HG03571 (cell line): Measurements from ENCODE around the gene VPS9D1.

Source experiments
- ATAC-seq: cut with Tn5 transposase; IDR thresholded peaks from one replicate; pipeline ENCODE4 v1.9.1; 2021; ENCODE audit not compliant: unreplicated experiment

VPS9D1 gene

GRCh38 chr16:89720813-89721545, at the start of gene VPS9D1, which contains the start of gene ZNF276:
Gene VPS9D1, minus strand, starts transcription at chr16:89720898. Its CDS starts 37 bp downstream, at chr16:89720861.
Gene ZNF276, plus strand, starts transcription at chr16:89721537. Its CDS starts 104 bp downstream, at chr16:89721641.
- ATAC-seq: no peak

GRCh38 chr16:89770367-89770766, 49.7 kb upstream of the VPS9D1 start:
- ATAC-seq: no peak

GRCh38 chr16:89765292-89765830, 44.7 kb upstream of the VPS9D1 start:
- ATAC-seq: peak; percentile 7

- ATAC-seq: peak; percentile 84
Measured at GRCh38 chr16:89764711-89765201, 44.1 kb upstream of the VPS9D1 start.

- no peak for ATAC-seq
Measured at GRCh38 chr16:89761304-89761922, 40.7 kb upstream of the VPS9D1 start.

GRCh38 chr16:89759746-89760340, 39.1 kb upstream of the VPS9D1 start:
- no peak for ATAC-seq

- no peak for ATAC-seq
Measured at GRCh38 chr16:89749637-89750036, 28.9 kb upstream of the VPS9D1 start.

- ATAC-seq: no peak
Measured at GRCh38 chr16:89748921-89749320, 28.2 kb upstream of the VPS9D1 start.

- no peak for ATAC-seq
Measured at GRCh38 chr16:89748076-89748475, 27.4 kb upstream of the VPS9D1 start.

GRCh38 chr16:89746043-89746442, 25.3 kb upstream of the VPS9D1 start:
- no peak for ATAC-seq

GRCh38 chr16:89744813-89745212, 24.1 kb upstream of the VPS9D1 start:
- ATAC-seq: no peak

- ATAC-seq: no peak
Measured at GRCh38 chr16:89742948-89743347, 22.2 kb upstream of the VPS9D1 start.

- no peak for ATAC-seq
Measured at GRCh38 chr16:89741342-89742014, 20.8 kb upstream of the VPS9D1 start.

- no peak for ATAC-seq
Measured at GRCh38 chr16:89739383-89739782, 18.7 kb upstream of the VPS9D1 start.

GRCh38 chr16:89738538-89739317, 18.0 kb upstream of the VPS9D1 start:
- no peak for ATAC-seq

- ATAC-seq: no peak
Measured at GRCh38 chr16:89738072-89738377, 17.3 kb upstream of the VPS9D1 start.

- ATAC-seq: no peak
Measured at GRCh38 chr16:89737341-89738071, 16.8 kb upstream of the VPS9D1 start.

- ATAC-seq: no peak
Measured at GRCh38 chr16:89736554-89736953, 15.9 kb upstream of the VPS9D1 start.

GRCh38 chr16:89733792-89734191, 13.1 kb upstream of the VPS9D1 start:
- no peak for ATAC-seq

GRCh38 chr16:89733322-89733721, 12.6 kb upstream of the VPS9D1 start:
- no peak for ATAC-seq
